Measurements from ENCODE around the gene ERGIC1.

GRCh38 chr5:172856336-172856735 is 22.3 kb downstream of the ERGIC1 start:
- TF ChIP-seq POLR2A (IDR thresholded peaks at IDR 0.05; ENCODE audit: low read depth, low read length) (no peak), ZNF592 (IDR thresholded peaks at IDR 0.05) (no peak), CREB1 (IDR thresholded peaks at IDR 0.05; ENCODE audit: low read depth) (no peak), USF2 (IDR thresholded peaks at IDR 0.05; ENCODE audit: borderline replicate concordance, low read depth, low read length) (no peak), NRF1 (conservative IDR thresholded peaks at IDR 0.05; ENCODE audit: low read depth, low read length) (no peak), ATF2 (IDR thresholded peaks at IDR 0.05; ENCODE audit: low read length) (no peak), FOS (IDR thresholded peaks at IDR 0.05; ENCODE audit: borderline replicate concordance, extremely low read depth, insufficient read length) (no peak), TARDBP (IDR thresholded peaks at IDR 0.05; ENCODE audit: borderline replicate concordance) (no peak), SUZ12 (IDR thresholded peaks at IDR 0.05; ENCODE audit: unreplicated experiment) (no peak), ATF3 (IDR thresholded peaks at IDR 0.05; ENCODE audit: borderline replicate concordance, extremely low read depth, low read depth, low read length) (no peak), RAD21 (IDR thresholded peaks at IDR 0.05; ENCODE audit: insufficient read depth, low read depth, low read length) (no peak)
